Measurements from ENCODE around the gene BRME1.

DNA sequence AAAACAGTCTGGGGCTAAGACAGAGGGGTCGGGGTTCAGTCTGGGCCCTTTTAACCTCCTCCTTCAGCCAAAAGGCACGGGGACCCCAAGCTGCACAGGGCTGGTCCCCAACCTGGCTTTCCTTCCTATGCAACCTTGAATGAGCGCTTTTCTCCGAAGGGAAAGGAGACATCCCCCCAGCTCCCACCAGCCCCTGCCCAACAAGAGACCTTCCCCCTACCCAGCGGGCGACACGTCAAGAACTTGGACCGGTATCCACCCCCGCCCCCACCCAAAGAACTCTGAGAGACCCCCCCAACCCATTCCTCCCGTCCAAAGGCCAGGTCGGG, 64.0 kb downstream of the BRME1 start:
- TF ChIP-seq, protein P1, sequence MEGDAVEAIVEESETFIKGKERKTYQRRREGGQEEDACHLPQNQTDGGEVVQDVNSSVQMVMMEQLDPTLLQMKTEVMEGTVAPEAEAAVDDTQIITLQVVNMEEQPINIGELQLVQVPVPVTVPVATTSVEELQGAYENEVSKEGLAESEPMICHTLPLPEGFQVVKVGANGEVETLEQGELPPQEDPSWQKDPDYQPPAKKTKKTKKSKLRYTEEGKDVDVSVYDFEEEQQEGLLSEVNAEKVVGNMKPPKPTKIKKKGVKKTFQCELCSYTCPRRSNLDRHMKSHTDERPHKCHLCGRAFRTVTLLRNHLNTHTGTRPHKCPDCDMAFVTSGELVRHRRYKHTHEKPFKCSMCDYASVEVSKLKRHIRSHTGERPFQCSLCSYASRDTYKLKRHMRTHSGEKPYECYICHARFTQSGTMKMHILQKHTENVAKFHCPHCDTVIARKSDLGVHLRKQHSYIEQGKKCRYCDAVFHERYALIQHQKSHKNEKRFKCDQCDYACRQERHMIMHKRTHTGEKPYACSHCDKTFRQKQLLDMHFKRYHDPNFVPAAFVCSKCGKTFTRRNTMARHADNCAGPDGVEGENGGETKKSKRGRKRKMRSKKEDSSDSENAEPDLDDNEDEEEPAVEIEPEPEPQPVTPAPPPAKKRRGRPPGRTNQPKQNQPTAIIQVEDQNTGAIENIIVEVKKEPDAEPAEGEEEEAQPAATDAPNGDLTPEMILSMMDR (IDR thresholded peaks at IDR 0.05): no peak
- TF ChIP-seq POLR2A (IDR thresholded peaks at IDR 0.05): no peak
